ENCODE measurements around the gene PRKG1. TPM values are rescaled to one million over a fixed set of nuclear protein-coding genes. Genes with fewer than 3 reads are reported as not detected.

PRKG1 gene
- 0.21 and 0.81 TPM in 2 replicates for total RNA-seq (2022)
- percentile 20 among the genes with signal in this experiment for Bru-seq, nascent RNA
- percentile 27 among the genes with signal in this experiment for BruChase-seq, experiment 1, labeled RNA remaining after a 6-hour chase
- percentile 22 among the genes with signal in this experiment for BruChase-seq, experiment 2, labeled RNA remaining after a 2-hour chase
- long read RNA-seq, partial matches to known transcripts = 0 of 5 reads
- long read RNA-seq, other reads (novel, unspliced or antisense) = 5 of 5 reads

DNA sequence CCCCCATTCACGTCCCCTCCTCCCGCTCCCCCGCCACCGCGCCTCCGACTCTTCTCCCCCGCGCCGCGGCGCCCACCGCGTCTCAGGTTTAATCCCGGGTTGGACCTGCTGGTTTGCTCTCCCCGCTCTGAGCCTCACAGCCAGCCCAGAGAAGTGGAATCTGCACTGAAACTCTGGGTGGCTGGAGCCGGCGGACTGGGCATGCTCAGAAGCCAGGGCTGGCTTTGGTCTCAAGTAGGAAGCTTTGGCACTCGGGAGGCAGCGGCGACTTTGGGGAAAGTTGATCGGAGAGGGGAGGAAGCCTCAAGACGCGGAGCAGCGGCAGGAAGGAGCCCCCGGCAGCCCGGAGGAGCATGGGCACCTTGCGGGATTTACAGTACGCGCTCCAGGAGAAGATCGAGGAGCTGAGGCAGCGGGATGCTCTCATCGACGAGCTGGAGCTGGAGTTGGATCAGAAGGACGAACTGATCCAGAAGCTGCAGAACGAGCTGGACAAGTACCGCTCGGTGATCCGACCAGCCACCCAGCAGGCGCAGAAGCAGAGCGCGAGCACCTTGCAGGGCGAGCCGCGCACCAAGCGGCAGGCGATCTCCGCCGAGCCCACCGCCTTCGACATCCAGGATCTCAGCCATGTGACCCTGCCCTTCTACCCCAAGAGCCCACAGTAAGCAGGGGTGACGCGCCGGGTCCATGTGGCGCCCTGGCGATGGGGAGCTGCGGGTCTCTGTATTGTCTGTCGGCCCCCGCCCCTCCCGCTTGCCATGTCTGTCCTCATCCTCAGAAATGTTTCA lies at the start of gene PRKG1:
TSS of gene PRKG1 (plus strand) at position 250 of the 791 bp plus-strand sequence.
- Mint-ChIP-seq H3K27me3 (ENCODE audit: unreplicated experiment) (peaks cover 38% of the 10 kb centered on the region), H3K27ac (ENCODE audit: unreplicated experiment) (no peak within 1 kb of the TSS), H3K4me1 (ENCODE audit: low read depth, unreplicated experiment) (no peaks in the 10 kb centered on the region), H3K36me3 (ENCODE audit: insufficient read depth, unreplicated experiment) (peaks cover 11% of the 10 kb centered on the region), H3K4me3 (ENCODE audit: low read depth, unreplicated experiment) (peak within 1 kb of the TSS; percentile 77), H3K9me3 (ENCODE audit: low read depth, unreplicated experiment) (no peaks in the 10 kb centered on the region)
- peak; percentile 67 for DNase-seq
- no TSS peak for BruUV-seq (replicated peaks)
- CTCF ChIA-PET = interaction anchor here (0.6 to 0.7 kb wide), 2 partner anchors 24 to 1335 kb away, joined by 3 read pairs; no protein-coding TSS in a partner anchor
- TF ChIP-seq, protein P1, sequence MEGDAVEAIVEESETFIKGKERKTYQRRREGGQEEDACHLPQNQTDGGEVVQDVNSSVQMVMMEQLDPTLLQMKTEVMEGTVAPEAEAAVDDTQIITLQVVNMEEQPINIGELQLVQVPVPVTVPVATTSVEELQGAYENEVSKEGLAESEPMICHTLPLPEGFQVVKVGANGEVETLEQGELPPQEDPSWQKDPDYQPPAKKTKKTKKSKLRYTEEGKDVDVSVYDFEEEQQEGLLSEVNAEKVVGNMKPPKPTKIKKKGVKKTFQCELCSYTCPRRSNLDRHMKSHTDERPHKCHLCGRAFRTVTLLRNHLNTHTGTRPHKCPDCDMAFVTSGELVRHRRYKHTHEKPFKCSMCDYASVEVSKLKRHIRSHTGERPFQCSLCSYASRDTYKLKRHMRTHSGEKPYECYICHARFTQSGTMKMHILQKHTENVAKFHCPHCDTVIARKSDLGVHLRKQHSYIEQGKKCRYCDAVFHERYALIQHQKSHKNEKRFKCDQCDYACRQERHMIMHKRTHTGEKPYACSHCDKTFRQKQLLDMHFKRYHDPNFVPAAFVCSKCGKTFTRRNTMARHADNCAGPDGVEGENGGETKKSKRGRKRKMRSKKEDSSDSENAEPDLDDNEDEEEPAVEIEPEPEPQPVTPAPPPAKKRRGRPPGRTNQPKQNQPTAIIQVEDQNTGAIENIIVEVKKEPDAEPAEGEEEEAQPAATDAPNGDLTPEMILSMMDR (IDR thresholded peaks at IDR 0.05; ENCODE audit: unreplicated experiment) = no peak
- intact Hi-C loops (cut with micrococcal nuclease; ENCODE audit: unreplicated experiment) = no loop called here

DNA sequence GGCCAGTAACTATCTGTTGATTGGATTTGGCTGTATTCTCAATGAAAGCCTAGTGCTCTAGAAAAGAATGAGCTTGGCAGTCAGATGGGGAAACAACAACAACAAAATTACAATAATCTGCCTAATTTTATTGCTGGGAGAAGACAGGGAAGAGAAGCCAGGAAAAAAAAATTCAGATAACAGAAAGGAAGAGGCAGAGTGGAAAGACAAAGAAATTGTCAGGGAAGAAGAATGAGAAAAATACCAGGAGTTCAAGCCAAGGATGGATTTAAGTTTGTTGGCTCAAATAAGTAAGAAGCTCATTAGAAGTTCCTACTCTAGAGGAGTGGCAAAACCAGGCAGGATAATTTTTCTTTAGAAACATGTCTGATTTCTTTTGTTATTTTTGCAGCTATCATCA lies 45.9 kb upstream of the PRKG1 start:
- Mint-ChIP-seq H3K9me3 (ENCODE audit: low read depth, unreplicated experiment) (no peaks in the 10 kb centered on the region), H3K27me3 (ENCODE audit: unreplicated experiment) (peaks cover 16% of the 10 kb centered on the region), H3K4me3 (ENCODE audit: low read depth, unreplicated experiment) (no peak overlapping the region), H3K4me1 (ENCODE audit: low read depth, unreplicated experiment) (no peaks in the 10 kb centered on the region), H3K36me3 (ENCODE audit: insufficient read depth, unreplicated experiment) (no peaks in the 10 kb centered on the region), H3K27ac (ENCODE audit: unreplicated experiment) (no peak overlapping the region)
- TF ChIP-seq, protein P1 (IDR thresholded peaks at IDR 0.05; ENCODE audit: unreplicated experiment) = no peak
- no TSS peak for BruUV-seq (replicated peaks)
- intact Hi-C loops (cut with micrococcal nuclease; ENCODE audit: unreplicated experiment) = no loop called here
- CTCF ChIA-PET = interaction anchor here (0.6 kb wide), 1 partner anchor 45 kb away, joined by 5 read pairs; no protein-coding TSS in a partner anchor
- no peak for DNase-seq

DNA sequence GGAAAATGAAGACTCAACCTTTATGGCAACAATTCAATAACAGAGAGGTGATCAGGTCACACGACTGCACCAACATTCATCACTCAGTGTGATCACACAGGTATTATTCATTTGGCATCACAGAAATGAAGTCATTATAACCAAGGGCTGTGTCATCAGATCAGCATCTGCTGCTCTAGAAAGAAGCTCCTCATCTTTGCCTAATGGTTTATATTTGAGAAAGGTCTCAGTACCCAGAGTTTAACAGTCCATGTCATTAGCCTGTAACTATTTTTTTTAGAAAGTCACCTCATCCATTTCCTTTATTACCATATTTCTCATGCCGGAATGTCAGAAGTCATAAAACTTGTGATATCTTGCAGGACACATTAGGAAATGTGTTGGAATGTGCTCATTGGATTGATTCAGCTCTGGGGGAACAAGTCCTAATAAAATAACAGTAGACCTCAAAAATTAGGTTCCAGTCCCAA lies 45.1 kb upstream of the PRKG1 start:
- H3K9me3 Mint-ChIP-seq (ENCODE audit: low read depth, unreplicated experiment) = no peaks in the 10 kb centered on the region
- no peaks in the 10 kb centered on the region for H3K36me3 Mint-ChIP-seq (ENCODE audit: insufficient read depth, unreplicated experiment)
- intact Hi-C loops (cut with micrococcal nuclease; ENCODE audit: unreplicated experiment) = no loop called here
- no peak overlapping the region for H3K27ac Mint-ChIP-seq (ENCODE audit: unreplicated experiment)
- CTCF ChIA-PET = no interaction called here
- TF ChIP-seq, protein P1 (IDR thresholded peaks at IDR 0.05; ENCODE audit: unreplicated experiment) = no peak
- H3K4me3 Mint-ChIP-seq (ENCODE audit: low read depth, unreplicated experiment) = no peak overlapping the region
- peaks cover 16% of the 10 kb centered on the region for H3K27me3 Mint-ChIP-seq (ENCODE audit: unreplicated experiment)
- H3K4me1 Mint-ChIP-seq (ENCODE audit: low read depth, unreplicated experiment) = no peaks in the 10 kb centered on the region
- no TSS peak for BruUV-seq (replicated peaks)
- DNase-seq = no peak

DNA sequence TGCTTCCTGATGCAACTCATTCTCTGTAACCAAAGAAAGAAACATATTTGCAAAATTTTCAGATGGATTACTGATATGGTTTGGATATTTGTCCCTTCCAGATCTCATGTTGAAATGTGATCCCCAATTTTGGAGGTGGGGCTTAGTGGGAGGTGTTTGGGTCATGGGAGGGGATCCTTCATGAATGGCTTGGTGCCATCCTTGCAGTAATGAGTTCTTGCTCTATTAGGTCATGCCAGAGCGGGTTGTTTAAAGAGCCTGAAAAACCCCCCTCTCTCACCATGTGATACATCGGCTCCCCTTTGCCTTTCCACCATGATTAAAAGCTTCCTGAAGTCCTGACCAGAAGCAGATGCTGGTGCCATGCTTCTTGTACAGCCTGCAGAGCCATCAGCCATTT lies 43.8 kb upstream of the PRKG1 start:
- intact Hi-C loops (cut with micrococcal nuclease; ENCODE audit: unreplicated experiment) = no loop called here
- no peak for DNase-seq
- TF ChIP-seq, protein P1 (IDR thresholded peaks at IDR 0.05; ENCODE audit: unreplicated experiment) = no peak
- H3K4me1 Mint-ChIP-seq (ENCODE audit: low read depth, unreplicated experiment) = peaks cover 7% of the 10 kb centered on the region
- CTCF ChIA-PET = no interaction called here
- no peak overlapping the region for H3K27ac Mint-ChIP-seq (ENCODE audit: unreplicated experiment)
- H3K36me3 Mint-ChIP-seq (ENCODE audit: insufficient read depth, unreplicated experiment) = no peaks in the 10 kb centered on the region
- no peak overlapping the region for H3K4me3 Mint-ChIP-seq (ENCODE audit: low read depth, unreplicated experiment)
- no TSS peak for BruUV-seq (replicated peaks)
- H3K27me3 Mint-ChIP-seq (ENCODE audit: unreplicated experiment) = peaks cover 14% of the 10 kb centered on the region
- no peaks in the 10 kb centered on the region for H3K9me3 Mint-ChIP-seq (ENCODE audit: low read depth, unreplicated experiment)
